ENCODE results near the gene CARS2.
"Not testable (repeated sequence)": the region's sequence is repeated elsewhere in the genome, so short reads cannot be mapped to it uniquely, and the experiment has no call there.

CARS2 gene

GRCh38 chr13:110705826-110706569, at the start of gene CARS2:
TSS of gene CARS2 (minus strand) at chr13:110706116. CDS start at chr13:110706093, 23 bp downstream.
- Histone ChIP-seq H3K36me3 (ENCODE audit: control insufficient read depth, insufficient read depth, low read length) (peaks cover 4% of the 10 kb centered on the region), H3K9ac (ENCODE audit: low read depth, low read length) (peak within 1 kb of the TSS; percentile 32), H3K9me3 (ENCODE audit: control insufficient read depth, insufficient read depth, low read length) (no peaks in the 10 kb centered on the region), H3K4me3 (ENCODE audit: low read depth, low read length) (peak within 1 kb of the TSS; percentile 65), H3K4me1 (ENCODE audit: control insufficient read depth, insufficient read depth, low read length) (peaks cover 4% of the 10 kb centered on the region), H3K27me3 (ENCODE audit: control insufficient read depth, insufficient read depth, low read length) (no peaks in the 10 kb centered on the region)

DNA sequence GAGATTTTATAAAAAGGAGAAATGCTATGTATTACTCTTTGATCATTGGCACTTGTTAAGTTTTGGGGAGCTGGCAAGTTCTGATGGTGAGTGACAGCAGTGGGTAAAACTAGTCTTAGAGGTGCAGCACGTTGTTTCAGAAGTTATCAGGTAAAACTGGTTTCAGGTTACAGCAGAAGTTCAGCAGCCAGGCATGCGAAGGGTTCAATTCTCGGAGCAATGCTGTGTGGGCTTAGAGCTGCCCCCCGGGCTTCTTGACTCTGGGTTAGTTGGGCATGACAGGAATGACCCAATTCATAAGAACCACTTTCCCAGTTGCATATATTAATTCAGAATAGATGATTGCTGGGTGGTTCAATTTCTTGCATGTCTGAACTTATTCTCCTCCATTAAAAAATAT, 42.4 kb upstream of the CARS2 start:
- no peaks in the 10 kb centered on the region for H3K36me3 ChIP-seq (ENCODE audit: control insufficient read depth, insufficient read depth, low read length)

GRCh38 chr13:110746438-110746837, 40.5 kb upstream of the CARS2 start:
- Histone ChIP-seq H3K9me3 (ENCODE audit: control insufficient read depth, insufficient read depth, low read length) (peaks cover 12% of the 10 kb centered on the region), H3K27me3 (ENCODE audit: control insufficient read depth, insufficient read depth, low read length) (no peaks in the 10 kb centered on the region), H3K36me3 (ENCODE audit: control insufficient read depth, insufficient read depth, low read length) (no peaks in the 10 kb centered on the region), H3K4me3 (ENCODE audit: low read depth, low read length) (no peak overlapping the region), H3K9ac (ENCODE audit: low read depth, low read length) (no peak overlapping the region), H3K4me1 (ENCODE audit: control insufficient read depth, insufficient read depth, low read length) (peaks cover 5% of the 10 kb centered on the region)

More for the DNA sequence above, 42.4 kb upstream of the CARS2 start:
- Histone ChIP-seq H3K4me1 (ENCODE audit: control insufficient read depth, insufficient read depth, low read length) (peaks cover 5% of the 10 kb centered on the region), H3K9me3 (ENCODE audit: control insufficient read depth, insufficient read depth, low read length) (peaks cover 12% of the 10 kb centered on the region), H3K9ac (ENCODE audit: low read depth, low read length) (no peak overlapping the region), H3K27me3 (ENCODE audit: control insufficient read depth, insufficient read depth, low read length) (no peaks in the 10 kb centered on the region), H3K4me3 (ENCODE audit: low read depth, low read length) (no peak overlapping the region)

DNA sequence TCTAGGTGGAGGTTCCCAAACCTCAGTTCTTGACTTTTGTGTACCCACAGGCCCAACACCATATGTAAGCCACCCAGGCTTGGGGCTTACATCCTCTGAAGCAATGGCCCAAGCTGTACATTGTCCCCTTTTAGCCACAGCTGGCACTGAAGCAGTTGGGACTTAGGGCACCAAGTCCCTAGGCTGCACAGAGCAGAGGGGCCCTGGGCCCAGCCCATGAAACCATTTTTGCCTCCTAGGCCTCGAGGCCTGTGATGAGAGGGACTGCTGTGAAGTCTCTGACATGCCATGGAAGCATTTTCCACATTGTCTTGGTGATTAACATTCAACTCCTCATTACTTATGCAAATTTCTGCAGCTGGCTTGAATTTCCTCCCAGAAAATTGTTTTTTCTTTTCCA, 37.8 kb upstream of the CARS2 start:
- Histone ChIP-seq H3K9ac (ENCODE audit: low read depth, low read length) (no peak overlapping the region), H3K36me3 (ENCODE audit: control insufficient read depth, insufficient read depth, low read length) (no peaks in the 10 kb centered on the region), H3K4me1 (ENCODE audit: control insufficient read depth, insufficient read depth, low read length) (peaks cover 5% of the 10 kb centered on the region), H3K4me3 (ENCODE audit: low read depth, low read length) (no peak overlapping the region), H3K9me3 (ENCODE audit: control insufficient read depth, insufficient read depth, low read length) (peaks cover 16% of the 10 kb centered on the region), H3K27me3 (ENCODE audit: control insufficient read depth, insufficient read depth, low read length) (no peaks in the 10 kb centered on the region)

DNA sequence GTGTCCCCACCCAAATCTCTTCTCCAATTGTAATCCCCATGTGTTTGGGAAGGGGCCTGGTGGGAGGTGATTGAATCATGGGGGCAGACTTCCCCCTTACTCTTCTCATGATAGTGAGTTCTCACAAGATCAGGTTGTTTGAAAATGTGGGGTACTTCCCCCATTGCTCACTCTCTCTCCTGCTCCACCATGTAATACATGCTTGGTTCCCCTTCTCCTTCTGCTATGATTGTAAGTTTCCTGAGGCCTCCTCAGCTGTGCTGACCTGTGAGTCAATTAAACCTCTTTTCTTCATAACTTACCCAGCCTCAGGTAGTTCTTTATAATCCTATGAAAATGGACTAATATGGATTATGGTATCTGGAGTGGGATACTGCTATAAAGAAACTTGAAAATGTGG, 31.6 kb upstream of the CARS2 start:
- Histone ChIP-seq H3K4me3 (ENCODE audit: low read depth, low read length) (no peak overlapping the region), H3K27me3 (ENCODE audit: control insufficient read depth, insufficient read depth, low read length) (no peaks in the 10 kb centered on the region), H3K36me3 (ENCODE audit: control insufficient read depth, insufficient read depth, low read length) (no peaks in the 10 kb centered on the region), H3K9ac (ENCODE audit: low read depth, low read length) (no peak overlapping the region), H3K9me3 (ENCODE audit: control insufficient read depth, insufficient read depth, low read length) (peaks cover 4% of the 10 kb centered on the region), H3K4me1 (ENCODE audit: control insufficient read depth, insufficient read depth, low read length) (no peaks in the 10 kb centered on the region)

GRCh38 chr13:110734561-110734960, 28.6 kb upstream of the CARS2 start:
- H3K36me3 ChIP-seq (ENCODE audit: control insufficient read depth, insufficient read depth, low read length), result no peaks in the 10 kb centered on the region
- no peaks in the 10 kb centered on the region for H3K4me1 ChIP-seq (ENCODE audit: control insufficient read depth, insufficient read depth, low read length)
- H3K27me3 ChIP-seq (ENCODE audit: control insufficient read depth, insufficient read depth, low read length), result no peaks in the 10 kb centered on the region
- H3K4me3 ChIP-seq (ENCODE audit: low read depth, low read length), result no peak overlapping the region
- peaks cover 4% of the 10 kb centered on the region for H3K9me3 ChIP-seq (ENCODE audit: control insufficient read depth, insufficient read depth, low read length)
- no peak overlapping the region for H3K9ac ChIP-seq (ENCODE audit: low read depth, low read length)

- H3K4me3 ChIP-seq (ENCODE audit: low read depth, low read length), result no peak overlapping the region
- H3K9me3 ChIP-seq (ENCODE audit: control insufficient read depth, insufficient read depth, low read length), result no peaks in the 10 kb centered on the region
- H3K9ac ChIP-seq (ENCODE audit: low read depth, low read length), result no peak overlapping the region
- H3K27me3 ChIP-seq (ENCODE audit: control insufficient read depth, insufficient read depth, low read length), result no peaks in the 10 kb centered on the region
- H3K36me3 ChIP-seq (ENCODE audit: control insufficient read depth, insufficient read depth, low read length), result no peaks in the 10 kb centered on the region
- no peaks in the 10 kb centered on the region for H3K4me1 ChIP-seq (ENCODE audit: control insufficient read depth, insufficient read depth, low read length)
Measured at GRCh38 chr13:110731072-110731471, 25.2 kb upstream of the CARS2 start.

DNA sequence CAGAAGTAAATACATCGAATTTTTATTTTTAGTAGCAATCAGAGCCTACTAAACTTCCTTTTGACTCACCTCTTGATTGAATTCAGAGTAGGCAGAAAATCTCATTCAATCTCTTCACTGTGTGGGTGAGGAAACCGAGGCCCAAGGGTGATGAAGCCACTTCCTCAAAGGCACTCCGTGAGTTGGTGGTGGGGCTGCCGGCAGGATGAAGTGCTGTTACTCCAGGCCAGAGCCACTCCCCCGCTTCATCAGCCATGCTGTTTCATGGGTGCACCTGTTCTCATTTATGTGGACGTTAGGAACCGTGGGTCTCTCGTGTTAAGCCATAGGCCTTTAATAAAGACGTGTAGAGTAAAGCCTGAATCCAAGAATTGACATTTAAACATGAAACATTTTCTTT, 20.8 kb upstream of the CARS2 start:
- Histone ChIP-seq H3K9ac (ENCODE audit: low read depth, low read length) (no peak overlapping the region), H3K9me3 (ENCODE audit: control insufficient read depth, insufficient read depth, low read length) (no peaks in the 10 kb centered on the region)

GRCh38 chr13:110726153-110726552, 20.2 kb upstream of the CARS2 start:
- not testable (repeated sequence) for H3K9ac ChIP-seq (ENCODE audit: low read depth, low read length); H3K27me3 ChIP-seq (ENCODE audit: control insufficient read depth, insufficient read depth, low read length); H3K4me1 ChIP-seq (ENCODE audit: control insufficient read depth, insufficient read depth, low read length); H3K9me3 ChIP-seq (ENCODE audit: control insufficient read depth, insufficient read depth, low read length); H3K4me3 ChIP-seq (ENCODE audit: low read depth, low read length); H3K36me3 ChIP-seq (ENCODE audit: control insufficient read depth, insufficient read depth, low read length)

More for the DNA sequence above, 20.8 kb upstream of the CARS2 start:
- Histone ChIP-seq H3K4me3 (ENCODE audit: low read depth, low read length) (no peak overlapping the region), H3K4me1 (ENCODE audit: control insufficient read depth, insufficient read depth, low read length) (no peaks in the 10 kb centered on the region), H3K27me3 (ENCODE audit: control insufficient read depth, insufficient read depth, low read length) (no peaks in the 10 kb centered on the region), H3K36me3 (ENCODE audit: control insufficient read depth, insufficient read depth, low read length) (no peaks in the 10 kb centered on the region)

DNA sequence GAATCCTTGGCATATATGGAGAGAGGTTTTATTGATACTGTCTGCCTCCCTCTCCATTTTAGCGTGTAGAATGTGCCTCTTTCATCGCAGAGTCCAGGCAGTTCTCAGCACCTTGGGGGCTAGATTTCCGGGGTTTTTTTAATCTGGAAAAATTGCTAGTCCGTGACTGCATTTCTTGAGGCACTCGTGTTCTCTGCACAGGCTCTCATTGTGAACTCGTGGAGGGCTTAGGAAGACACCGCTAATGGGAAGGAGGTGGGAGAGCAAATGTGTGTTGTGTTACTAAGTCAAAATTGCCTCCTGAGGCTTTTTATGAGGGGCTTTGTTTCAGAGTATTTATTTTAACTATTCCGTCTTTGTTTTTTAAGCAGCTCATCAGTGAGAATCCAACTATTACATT, 17.7 kb upstream of the CARS2 start:
- Histone ChIP-seq H3K9ac (ENCODE audit: low read depth, low read length) (no peak overlapping the region), H3K9me3 (ENCODE audit: control insufficient read depth, insufficient read depth, low read length) (no peaks in the 10 kb centered on the region), H3K4me3 (ENCODE audit: low read depth, low read length) (no peak overlapping the region), H3K4me1 (ENCODE audit: control insufficient read depth, insufficient read depth, low read length) (no peaks in the 10 kb centered on the region), H3K36me3 (ENCODE audit: control insufficient read depth, insufficient read depth, low read length) (peaks cover 9% of the 10 kb centered on the region), H3K27me3 (ENCODE audit: control insufficient read depth, insufficient read depth, low read length) (no peaks in the 10 kb centered on the region)

DNA sequence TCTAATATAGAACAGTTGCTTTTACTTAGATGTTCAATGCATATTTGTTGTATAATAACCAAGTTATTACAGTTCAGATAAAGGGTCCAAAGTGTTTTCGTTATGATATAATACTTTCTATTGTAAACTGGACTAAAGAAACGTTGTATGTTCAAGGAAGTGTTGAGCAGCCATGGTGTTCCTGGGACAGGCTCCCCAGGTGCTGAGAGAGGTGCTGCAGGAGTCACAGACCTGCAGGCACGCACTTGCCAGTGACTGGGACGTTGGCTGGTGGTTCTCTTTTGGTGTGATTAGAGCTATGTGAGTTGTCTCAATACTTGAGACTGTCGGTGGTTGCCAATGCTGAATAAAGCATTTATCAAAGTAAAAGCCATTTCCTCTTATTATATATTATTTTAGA, 17.1 kb upstream of the CARS2 start:
- Histone ChIP-seq H3K9ac (ENCODE audit: low read depth, low read length) (no peak overlapping the region), H3K9me3 (ENCODE audit: control insufficient read depth, insufficient read depth, low read length) (no peaks in the 10 kb centered on the region), H3K4me3 (ENCODE audit: low read depth, low read length) (no peak overlapping the region), H3K36me3 (ENCODE audit: control insufficient read depth, insufficient read depth, low read length) (peaks cover 9% of the 10 kb centered on the region), H3K27me3 (ENCODE audit: control insufficient read depth, insufficient read depth, low read length) (no peaks in the 10 kb centered on the region), H3K4me1 (ENCODE audit: control insufficient read depth, insufficient read depth, low read length) (no peaks in the 10 kb centered on the region)

- H3K9ac ChIP-seq (ENCODE audit: low read depth, low read length), result no peak overlapping the region
Measured at GRCh38 chr13:110719036-110719710, 13.3 kb upstream of the CARS2 start.

More at GRCh38 chr13:110719036-110719710, 13.3 kb upstream of the CARS2 start:
- H3K27me3 ChIP-seq (ENCODE audit: control insufficient read depth, insufficient read depth, low read length), result no peaks in the 10 kb centered on the region
- no peak overlapping the region for H3K4me3 ChIP-seq (ENCODE audit: low read depth, low read length)
- peaks cover 9% of the 10 kb centered on the region for H3K36me3 ChIP-seq (ENCODE audit: control insufficient read depth, insufficient read depth, low read length)
- H3K4me1 ChIP-seq (ENCODE audit: control insufficient read depth, insufficient read depth, low read length), result peaks cover 6% of the 10 kb centered on the region
- H3K9me3 ChIP-seq (ENCODE audit: control insufficient read depth, insufficient read depth, low read length), result no peaks in the 10 kb centered on the region
